ENCODE results near the gene PRR12. TPM values are rescaled to one million over a fixed set of nuclear protein-coding genes. Genes with fewer than 3 reads are reported as not detected.

Gene PRR12, protein sequence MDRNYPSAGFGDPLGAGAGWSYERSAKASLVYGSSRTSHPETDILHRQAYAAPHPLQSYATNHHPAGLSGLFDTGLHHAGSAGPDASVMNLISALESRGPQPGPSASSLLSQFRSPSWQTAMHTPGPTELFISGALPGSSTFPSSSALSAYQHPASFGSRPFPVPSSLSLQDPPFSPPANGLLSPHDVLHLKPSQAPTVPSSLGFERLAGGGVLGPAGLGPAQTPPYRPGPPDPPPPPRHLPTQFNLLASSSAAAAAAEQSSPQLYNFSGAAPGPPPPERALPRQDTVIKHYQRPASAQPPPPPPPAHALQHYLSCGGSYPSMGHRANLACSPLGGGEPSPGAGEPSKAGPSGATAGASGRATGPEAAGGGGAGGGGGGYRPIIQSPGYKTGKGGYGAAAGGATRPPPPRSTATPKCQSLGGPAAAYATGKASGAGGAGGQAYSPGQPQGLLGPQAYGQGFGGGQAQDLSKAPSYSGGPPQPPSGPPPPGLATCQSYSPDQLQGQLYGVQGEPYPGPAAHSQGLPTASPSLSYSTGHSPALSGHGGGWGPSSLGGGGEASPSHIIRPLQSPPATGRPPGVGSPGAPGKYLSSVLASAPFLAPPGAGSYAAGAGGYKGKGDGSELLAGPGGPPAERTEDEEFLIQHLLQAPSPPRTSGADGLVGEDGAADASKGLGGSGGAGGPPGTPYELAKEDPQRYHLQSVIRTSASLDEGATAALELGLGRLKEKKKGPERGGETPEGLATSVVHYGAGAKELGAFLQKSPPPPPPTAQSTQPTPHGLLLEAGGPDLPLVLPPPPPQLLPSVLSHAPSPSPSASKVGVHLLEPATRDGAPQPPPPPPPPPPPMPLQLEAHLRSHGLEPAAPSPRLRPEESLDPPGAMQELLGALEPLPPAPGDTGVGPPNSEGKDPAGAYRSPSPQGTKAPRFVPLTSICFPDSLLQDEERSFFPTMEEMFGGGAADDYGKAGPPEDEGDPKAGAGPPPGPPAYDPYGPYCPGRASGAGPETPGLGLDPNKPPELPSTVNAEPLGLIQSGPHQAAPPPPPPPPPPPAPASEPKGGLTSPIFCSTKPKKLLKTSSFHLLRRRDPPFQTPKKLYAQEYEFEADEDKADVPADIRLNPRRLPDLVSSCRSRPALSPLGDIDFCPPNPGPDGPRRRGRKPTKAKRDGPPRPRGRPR (N-terminal part only)
- total RNA-seq = 3.0 and 3.9 TPM in 2 replicates

GRCh38 chr19:49590971-49591730 is at the start of gene PRR12:
TSS of gene PRR12 (plus strand) at chr19:49591182. CDS start at chr19:49591655, 473 bp downstream.
- DNase-seq (ENCODE audit: low read depth) = peak; percentile 71
- peak within 1 kb of the TSS; percentile 87 for H3K4me3 ChIP-seq (ENCODE audit: low read depth, low read length)
- TF ChIP-seq CTCF (IDR thresholded peaks at IDR 0.05; ENCODE audit: insufficient read depth, low read depth, low read length) = no peak

GRCh38 chr19:49541914-49542313 is 49.1 kb upstream of the PRR12 start:
- no peak for DNase-seq (ENCODE audit: low read depth)
- no peak for TF ChIP-seq CTCF (IDR thresholded peaks at IDR 0.05; ENCODE audit: insufficient read depth, low read depth, low read length)
- no peak overlapping the region for H3K4me3 ChIP-seq (ENCODE audit: low read depth, low read length)

- DNase-seq (ENCODE audit: low read depth) = no peak
- no peak overlapping the region for H3K4me3 ChIP-seq (ENCODE audit: low read depth, low read length)
- no peak for TF ChIP-seq CTCF (IDR thresholded peaks at IDR 0.05; ENCODE audit: insufficient read depth, low read depth, low read length)
These were observed 48.5 kb upstream of the PRR12 start for GRCh38 chr19:49542446-49542845.

DNA sequence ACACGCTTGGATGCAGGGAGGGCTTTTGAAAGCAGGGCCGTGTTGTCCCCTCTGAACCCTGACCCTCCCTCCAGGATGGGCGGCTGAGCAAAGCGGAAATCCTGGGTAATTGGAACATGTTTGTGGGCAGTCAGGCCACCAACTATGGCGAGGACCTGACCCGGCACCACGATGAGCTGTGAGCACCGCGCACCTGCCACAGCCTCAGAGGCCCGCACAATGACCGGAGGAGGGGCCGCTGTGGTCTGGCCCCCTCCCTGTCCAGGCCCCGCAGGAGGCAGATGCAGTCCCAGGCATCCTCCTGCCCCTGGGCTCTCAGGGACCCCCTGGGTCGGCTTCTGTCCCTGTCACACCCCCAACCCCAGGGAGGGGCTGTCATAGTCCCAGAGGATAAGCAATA is 48.0 kb upstream of the PRR12 start:
- TF ChIP-seq CTCF (IDR thresholded peaks at IDR 0.05; ENCODE audit: insufficient read depth, low read depth, low read length) = no peak
- DNase-seq (ENCODE audit: low read depth) = no peak
- H3K4me3 ChIP-seq (ENCODE audit: low read depth, low read length) = no peak overlapping the region

GRCh38 chr19:49544154-49544553 is 46.8 kb upstream of the PRR12 start:
- no peak overlapping the region for H3K4me3 ChIP-seq (ENCODE audit: low read depth, low read length)
- no peak for DNase-seq (ENCODE audit: low read depth)
- no peak for TF ChIP-seq CTCF (IDR thresholded peaks at IDR 0.05; ENCODE audit: insufficient read depth, low read depth, low read length)
